CD4-positive, alpha-beta memory T cell (primary cell): Measurements from ENCODE around the gene CCDC57. TPM values are rescaled to one million over a fixed set of nuclear protein-coding genes. Genes with fewer than 3 reads are reported as not detected.

Experiments used
- CTCF ChIA-PET: fragments of 350-600 bp; sonication (Branson Sonifier 250); formaldehyde crosslinking; loops from one replicate; lab custom pipeline; 2021; ENCODE audit warnings: inconsistent platforms; ENCODE audit not compliant: partially characterized antibody; lab: Charles Lee
- POLR2A ChIA-PET: fragments of 350-600 bp; sonication (Branson Sonifier 250); formaldehyde crosslinking; loops from one replicate; lab custom pipeline; 2021; ENCODE audit not compliant: partially characterized antibody; lab: Charles Lee
- DNase-seq, 5 donors: peaks; one replicate each; pipeline versions ENCODE4 v3.0.0 to v3.0.0-alpha.2; 2020 to 2022; ENCODE audit warnings: mixed read lengths in 1 of 5
- H3K27ac ChIP-seq: one replicate; pipeline ENCODE4 v1.7.0; 2013; ENCODE audit warnings: low read depth, low read length
- H3K27me3 ChIP-seq: 2 replicates; pipeline ENCODE4 v1.7.0; 2013; ENCODE audit warnings: mild to moderate bottlenecking, low read length, moderate library complexity; ENCODE audit not compliant: insufficient read depth
- H3K36me3 ChIP-seq: 2 replicates; pipeline ENCODE4 v1.7.0; 2013; ENCODE audit warnings: mild to moderate bottlenecking, low read length, moderate library complexity; ENCODE audit not compliant: insufficient read depth
- H3K4me1 ChIP-seq: 2 replicates; pipeline ENCODE4 v1.7.0; 2013; ENCODE audit warnings: mild to moderate bottlenecking, low read length, moderate library complexity; ENCODE audit not compliant: insufficient read depth
- H3K4me3 ChIP-seq, 2 donors: one replicate each; pipeline ENCODE4 v1.7.0; 2013; ENCODE audit warnings: low read length in 2 of 2, mild to moderate bottlenecking in 1 of 2
- H3K9me3 ChIP-seq, 2 donors: one replicate each; pipeline ENCODE4 v1.7.0; 2013; ENCODE audit warnings: low read length in 2 of 2, control low read depth in 1 of 2; ENCODE audit not compliant: control insufficient read depth in 1 of 2
- H3K27ac Mint-ChIP-seq, 7 donors: one replicate each; pipeline ENCODE4 v1.8.0; 2020 to 2021; ENCODE audit warnings: mixed read lengths in 7 of 7, mild to moderate bottlenecking in 6 of 7, inconsistent platforms in 3 of 7, moderate library complexity in 3 of 7
- H3K27me3 Mint-ChIP-seq, 2 donors: one replicate each; pipeline ENCODE4 v1.8.0; 2020 to 2021; ENCODE audit warnings: mixed read lengths in 2 of 2
- H3K36me3 Mint-ChIP-seq, 2 donors: one replicate each; pipeline ENCODE4 v1.8.0; 2020 to 2021; ENCODE audit warnings: mixed read lengths in 2 of 2, inconsistent platforms in 1 of 2, mild to moderate bottlenecking in 1 of 2
- H3K4me1 Mint-ChIP-seq, 4 donors: one replicate each; pipeline ENCODE4 v1.8.0; 2020 to 2021; ENCODE audit warnings: mixed read lengths in 4 of 4, mild to moderate bottlenecking in 1 of 4
- H3K4me3 Mint-ChIP-seq, 8 donors: one replicate each; pipeline ENCODE4 v1.8.0; 2020 to 2021; ENCODE audit warnings: mixed read lengths in 8 of 8, mild to moderate bottlenecking in 7 of 8, moderate library complexity in 6 of 8, inconsistent platforms in 3 of 8
- H3K9me3 Mint-ChIP-seq, 8 donors: one replicate each; pipeline ENCODE4 v1.8.0; 2020 to 2021; ENCODE audit warnings: mixed read lengths in 8 of 8, mild to moderate bottlenecking in 5 of 8, inconsistent platforms in 3 of 8, moderate library complexity in 1 of 8
- intact Hi-C: fragments of 100-400 bp; cut with micrococcal nuclease; formaldehyde crosslinking; loops from one replicate; pipeline ENCODE4 v1.15.1; 2023
- polyA plus RNA-seq, 2 donors: library from polyadenylated mRNA; unstranded; fragments of 300-500 nt; fragmentation: Illumina TruSeq; gene quantifications; one replicate each; pipeline ENCODE4 v1.2.3, GENCODE V29; 2021
- total RNA-seq, 2 experiments: library from RNA; stranded (reverse); gene quantifications; one replicate each; pipeline ENCODE4 v1.2.3, GENCODE V29; 2021

CCDC57 gene
- total and polyA plus RNA-seq, 4 experiments from 2014 or later = 41.6 to 88.7 (median 62.0) TPM

GRCh38 chr17:82065638-82066303 lies 146.9 kb downstream of the CCDC57 start, which contains the start of gene DUS1L:
TSS of gene DUS1L (minus strand) at chr17:82065804. CDS start at chr17:82065059, 745 bp downstream.
- DNase-seq = peak; percentile 44 to 78 (median 70)
- Histone ChIP-seq H3K4me1 (peaks cover 28% of the 10 kb centered on the region), H3K27me3 (no peaks in the 10 kb centered on the region), H3K9me3 (no peaks in the 10 kb centered on the region), H3K27ac (peak within 1 kb of the TSS; percentile 66), H3K36me3 (peaks cover 5% of the 10 kb centered on the region), H3K4me3 (peak within 1 kb of the TSS; percentile 42 to 73)
- Mint-ChIP-seq H3K27ac (peak within 1 kb of the TSS; percentile 91 to 97 (median 94)), H3K4me3 (peak within 1 kb of the TSS; percentile 81 to 89 (median 86)), H3K36me3 (peaks cover 0 to 4% of the 10 kb centered on the region in 2 donors), H3K27me3 (no peaks in the 10 kb centered on the region), H3K4me1 (peaks cover 0 to 23% (median 12%) of the 10 kb centered on the region in 4 donors), H3K9me3 (no peaks in the 10 kb centered on the region)
- intact Hi-C loops = loop anchor here (1.0 to 2.0 kb wide), 2 partner anchors 14 to 29 kb away; partner anchors contain the start of genes DCXR, GPS1 and RFNG
- CTCF ChIA-PET = interaction anchor here (0.5 to 1.7 kb wide), 5 partner anchors 28 to 303 kb away, joined by 3 to 4 read pairs (median 3); partner anchors contain the start of gene DCXR
- POLR2A ChIA-PET = interaction anchor here (0.7 to 3.9 kb wide), 17 partner anchors 9 to 206 kb away, joined by 3 to 27 read pairs (median 7); partner anchors contain the start of genes CENPX, DCXR, FASN and GPS1

- H3K9me3 Mint-ChIP-seq = no peaks in the 10 kb centered on the region
- Histone ChIP-seq H3K27ac (peak overlapping the region; percentile 63), H3K36me3 (peaks cover 11% of the 10 kb centered on the region), H3K9me3 (no peaks in the 10 kb centered on the region), H3K4me1 (peaks cover 28% of the 10 kb centered on the region), H3K4me3 (peak overlapping the region; percentile 23 to 73), H3K27me3 (no peaks in the 10 kb centered on the region)
- ChIA-PET CTCF (interaction anchor here (1.1 to 1.7 kb wide), 2 partner anchors 28 to 106 kb away, joined by 3 to 4 read pairs; partner anchors contain the start of gene DCXR), POLR2A (interaction anchor here (0.9 to 3.9 kb wide), 16 partner anchors 8 to 205 kb away, joined by 3 to 27 read pairs (median 8); partner anchors contain the start of genes CENPX, DCXR, FASN and GPS1)
- peaks cover 0 to 6% of the 10 kb centered on the region in 2 donors for H3K36me3 Mint-ChIP-seq
- no peaks in the 10 kb centered on the region for H3K27me3 Mint-ChIP-seq
- peaks cover 0 to 23% (median 12%) of the 10 kb centered on the region in 4 donors for H3K4me1 Mint-ChIP-seq
- DNase-seq = no peak
- H3K4me3 Mint-ChIP-seq = peak overlapping the region; percentile 49 to 74 (median 70)
- peak overlapping the region in 3 of 7 donors; percentile 22 to 64 (median 52) for H3K27ac Mint-ChIP-seq
- intact Hi-C loops = loop anchor here (1.0 to 2.0 kb wide), 2 partner anchors 14 to 28 kb away; partner anchors contain the start of genes DCXR, GPS1 and RFNG
Measured at GRCh38 chr17:82065193-82065637, 147.4 kb downstream of the CCDC57 start.

GRCh38 chr17:82064433-82065192 lies 148.0 kb downstream of the CCDC57 start:
- intact Hi-C loops = loop anchor here (1.0 to 2.0 kb wide), 2 partner anchors 13 to 28 kb away; partner anchors contain the start of genes DCXR, GPS1 and RFNG
- no peaks in the 10 kb centered on the region for H3K9me3 ChIP-seq
- Mint-ChIP-seq H3K27me3 (no peaks in the 10 kb centered on the region), H3K4me3 (peak overlapping the region; percentile 49 to 74 (median 70)), H3K4me1 (peaks cover 0 to 23% (median 12%) of the 10 kb centered on the region in 4 donors), H3K9me3 (no peaks in the 10 kb centered on the region), H3K27ac (peak overlapping the region in 5 of 7 donors; percentile 59 to 87 (median 66)), H3K36me3 (peaks cover 0 to 10% of the 10 kb centered on the region in 2 donors)
- ChIA-PET POLR2A (interaction anchor here (1.0 to 3.9 kb wide), 11 partner anchors 8 to 81 kb away, joined by 4 to 27 read pairs (median 15); partner anchors contain the start of genes CENPX, DCXR, FASN and GPS1), CTCF (interaction anchor here (1.1 to 1.7 kb wide), 2 partner anchors 27 to 105 kb away, joined by 3 to 4 read pairs; partner anchors contain the start of gene DCXR)
- H3K36me3 ChIP-seq = peaks cover 14% of the 10 kb centered on the region
- peaks cover 28% of the 10 kb centered on the region for H3K4me1 ChIP-seq
- H3K27me3 ChIP-seq = no peaks in the 10 kb centered on the region
- peak in 1 of 5 donors; percentile 36 for DNase-seq
- peak overlapping the region; percentile 23 to 73 for H3K4me3 ChIP-seq
- peak overlapping the region; percentile 63 for H3K27ac ChIP-seq

GRCh38 chr17:82063424-82064415 lies 148.9 kb downstream of the CCDC57 start:
- DNase-seq = peak in 1 of 5 donors; percentile 31
- H3K27ac ChIP-seq = peak overlapping the region; percentile 63
- Mint-ChIP-seq H3K27me3 (no peaks in the 10 kb centered on the region), H3K27ac (peak overlapping the region in 6 of 7 donors; percentile 17 to 70 (median 65)), H3K4me3 (peak overlapping the region; percentile 49 to 74 (median 70)), H3K9me3 (no peaks in the 10 kb centered on the region), H3K36me3 (peaks cover 0 to 12% of the 10 kb centered on the region in 2 donors), H3K4me1 (peaks cover 0 to 23% (median 12%) of the 10 kb centered on the region in 4 donors)
- no peaks in the 10 kb centered on the region for H3K9me3 ChIP-seq
- POLR2A ChIA-PET = interaction anchor here (3.5 to 3.9 kb wide), 2 partner anchors 26 to 43 kb away, joined by 18 to 21 read pairs; partner anchors contain the start of gene DCXR
- CTCF ChIA-PET = interaction anchor here (0.9 kb wide), 1 partner anchor 26 kb away, joined by 4 read pairs; the partner anchor contains the start of gene DCXR
- H3K4me1 ChIP-seq = peaks cover 28% of the 10 kb centered on the region
- H3K4me3 ChIP-seq = no peak overlapping the region
- H3K36me3 ChIP-seq = peaks cover 14% of the 10 kb centered on the region
- H3K27me3 ChIP-seq = no peaks in the 10 kb centered on the region
- intact Hi-C loops = loop anchor here (2.0 kb wide), 1 partner anchor 27 kb away; the partner anchor contains the start of gene DCXR

GRCh38 chr17:82062984-82063368 lies 149.7 kb downstream of the CCDC57 start:
- Histone ChIP-seq H3K27ac (no peak overlapping the region), H3K36me3 (peaks cover 14% of the 10 kb centered on the region), H3K4me1 (peaks cover 28% of the 10 kb centered on the region), H3K27me3 (no peaks in the 10 kb centered on the region), H3K9me3 (no peaks in the 10 kb centered on the region), H3K4me3 (no peak overlapping the region)
- peak overlapping the region in 1 of 7 donors; percentile 54 for H3K27ac Mint-ChIP-seq
- peaks cover 0 to 1% (median 0%) of the 10 kb centered on the region in 8 donors for H3K9me3 Mint-ChIP-seq
- no peaks in the 10 kb centered on the region for H3K27me3 Mint-ChIP-seq
- ChIA-PET CTCF (interaction anchor here (0.9 kb wide), 1 partner anchor 25 kb away, joined by 4 read pairs; the partner anchor contains the start of gene DCXR), POLR2A (no interaction called here)
- intact Hi-C loops = no loop called here
- peaks cover 0 to 15% of the 10 kb centered on the region in 2 donors for H3K36me3 Mint-ChIP-seq
- DNase-seq = no peak
- no peak overlapping the region for H3K4me3 Mint-ChIP-seq
- H3K4me1 Mint-ChIP-seq = peaks cover 0 to 23% (median 12%) of the 10 kb centered on the region in 4 donors
